HCT116 (cell line): ENCODE data around the gene CD74. TPM values are rescaled to one million over a fixed set of nuclear protein-coding genes. Genes with fewer than 3 reads are reported as not detected.

Experiments used
- ATAC-seq: fragments of 200-7000 bp; cut with Tn5 transposase; 2 replicates; pipeline ENCODE4 v1.9.1; 2020; ENCODE audit warnings: mild to moderate bottlenecking, moderate library complexity
- BruUV-seq: library from RNA; stranded (reverse); fragments of 400-500 nt; replicated peaks from 2 replicates; lab custom pipeline; 2021; lab: Mats Ljungman, UMichigan
- CTCF ChIA-PET: fragments of 300-600 bp; sonication (Branson Sonifier 250); formaldehyde crosslinking; loops from one replicate; lab custom pipeline; 2021; ENCODE audit warnings: antibody characterized with exemption; lab: Charles Lee
- POLR2A ChIA-PET: fragments of 300-600, 350-600 bp; sonication (Branson Sonifier 250); formaldehyde crosslinking; loops from one replicate; lab custom pipeline; 2021; ENCODE audit warnings: antibody characterized with exemption; lab: Charles Lee
- RAD21 ChIA-PET, 2 experiments: fragments of 300-600 bp; sonication (Branson Sonifier 250); formaldehyde crosslinking; loops; one replicate each; lab custom pipeline; 2023; ENCODE audit warnings: low total read pairs in 2 of 2; ENCODE audit not compliant: uncharacterized antibody in 2 of 2, unreplicated experiment in 2 of 2, low non-redundant PET in 1 of 2; lab: Charles Lee
- DNase-seq: peaks from one replicate; pipeline ENCODE4 v3.0.0-alpha.2; 2010; ENCODE audit warnings: low read depth, low spot score
- H2AFZ ChIP-seq: fragments of 200-600 bp; shearing (Covaris generic), sonication (generic); 2 replicates; pipeline ENCODE4 v1.6.1; 2017; ENCODE audit warnings: low read depth, mixed run types, mixed read lengths, antibody characterized with exemption, low read length; ENCODE audit not compliant: poor library complexity, severe bottlenecking
- H3K27ac ChIP-seq: 2 replicates; pipeline ENCODE4 v1.5.1; 2012; ENCODE audit warnings: low read depth, low read length
- H3K27me3 ChIP-seq: fragments of 200-600 bp; sonication (generic); 2 replicates; pipeline ENCODE4 v1.6.1; 2016; ENCODE audit warnings: mixed run types, low read length, mixed read lengths; ENCODE audit not compliant: insufficient read depth
- H3K36me3 ChIP-seq, 2 experiments: fragments of 200-500 bp in 1 of 2; fragments of 200-600 bp in 1 of 2; sonication (Bioruptor generic) in 1 of 2; sonication (generic) in 1 of 2; 2 replicates each; pipeline versions ENCODE4 v1.5.1 to v1.6.1; 2014 to 2016; ENCODE audit warnings: low read length in 2 of 2, inconsistent platforms in 1 of 2, mixed read lengths in 1 of 2, mixed run types in 1 of 2; ENCODE audit not compliant: insufficient read depth in 2 of 2, control insufficient read depth in 1 of 2
- H3K4me1 ChIP-seq, 2 experiments: fragments of 200-600 bp in 1 of 2; sonication (generic) in 1 of 2; 2 replicates each; pipeline versions ENCODE4 v1.5.1 to v1.6.1; 2012 to 2017; ENCODE audit warnings: low read length in 2 of 2, inconsistent platforms in 1 of 2, mild to moderate bottlenecking in 1 of 2, mixed read lengths in 1 of 2, mixed run types in 1 of 2, moderate library complexity in 1 of 2; ENCODE audit not compliant: insufficient read depth in 2 of 2, control insufficient read depth in 1 of 2
- H3K4me2 ChIP-seq: fragments of 200-600 bp; sonication (generic); 2 replicates; pipeline ENCODE4 v1.6.1; 2017; ENCODE audit warnings: mixed run types, low read length, mixed read lengths
- H3K4me3 ChIP-seq, 2 experiments: fragments of 200-600 bp in 1 of 2; sonication (generic) in 1 of 2; replicated peaks in 1 of 2; 2 replicates each; pipeline ENCODE4 v1.5.1; 2011 to 2016; ENCODE audit warnings: low read length in 2 of 2, control low read depth in 1 of 2, low read depth in 1 of 2, mild to moderate bottlenecking in 1 of 2, mixed read lengths in 1 of 2, mixed run types in 1 of 2
- H3K79me2 ChIP-seq: fragments of 200-600 bp; sonication (generic); 2 replicates; pipeline ENCODE4 v1.6.1; 2017; ENCODE audit warnings: mild to moderate bottlenecking, mixed run types, low read length, moderate library complexity, mixed read lengths; ENCODE audit not compliant: insufficient read depth
- H3K9ac ChIP-seq: fragments of 200-600 bp; sonication (generic); 2 replicates; pipeline ENCODE4 v1.6.1; 2016; ENCODE audit warnings: low read length, mixed read lengths
- H3K9me2 ChIP-seq: fragments of 200-600 bp; sonication (generic), shearing (Covaris generic); 2 replicates; pipeline ENCODE4 v1.6.1; 2017; ENCODE audit warnings: mixed run types, mild to moderate bottlenecking, moderate library complexity; ENCODE audit not compliant: insufficient read depth
- H3K9me3 ChIP-seq, 2 experiments: fragments of 200-500 bp in 1 of 2; fragments of 200-600 bp in 1 of 2; sonication (Bioruptor generic) in 1 of 2; sonication (generic) in 1 of 2; 2 replicates each; pipeline ENCODE4 v1.6.1; 2014 to 2017; ENCODE audit warnings: low read length in 2 of 2, mixed read lengths in 2 of 2, inconsistent platforms in 1 of 2, low read depth in 1 of 2, mild to moderate bottlenecking in 1 of 2, mixed run types in 1 of 2, moderate library complexity in 1 of 2; ENCODE audit not compliant: control insufficient read depth in 1 of 2, insufficient read depth in 1 of 2
- H4K20me1 ChIP-seq: fragments of 200-600 bp; sonication (generic), shearing (Covaris generic); 2 replicates; pipeline ENCODE4 v1.6.1; 2017; ENCODE audit warnings: mixed run types, mild to moderate bottlenecking, moderate library complexity; ENCODE audit not compliant: insufficient read depth
- CBX3 ChIP-seq: IDR thresholded peaks from 2 replicates; pipeline ENCODE4 v1.6.1; 2012; ENCODE audit warnings: low read depth
- CEBPB ChIP-seq: IDR thresholded peaks from 2 replicates; pipeline ENCODE4 v1.6.1; 2012; ENCODE audit warnings: low read depth
- ELF1 ChIP-seq: IDR thresholded peaks from 2 replicates; pipeline ENCODE4 v1.6.1; 2012; ENCODE audit warnings: low read depth, borderline replicate concordance
- EZH2 ChIP-seq: fragments of 200-600 bp; sonication (generic); IDR thresholded peaks from 2 replicates; pipeline ENCODE4 v1.6.1; 2017; ENCODE audit warnings: antibody characterized with exemption, mixed run types
- JUND ChIP-seq: IDR thresholded peaks from 2 replicates; pipeline ENCODE4 v1.6.1; 2012
- RAD21 ChIP-seq: IDR thresholded peaks from 2 replicates; pipeline ENCODE4 v1.6.1; 2012; ENCODE audit warnings: low read depth, mild to moderate bottlenecking
- SIN3A ChIP-seq: IDR thresholded peaks from 2 replicates; pipeline ENCODE4 v1.6.1; 2012; ENCODE audit warnings: low read depth
- SP1 ChIP-seq: IDR thresholded peaks from 2 replicates; pipeline ENCODE4 v1.6.1; 2012; ENCODE audit warnings: low read depth
- SRF ChIP-seq: IDR thresholded peaks from 2 replicates; pipeline ENCODE4 v1.6.1; 2012; ENCODE audit warnings: low read depth
- TCF7L2 ChIP-seq: IDR thresholded peaks from 2 replicates; pipeline ENCODE4 v1.7.0; 2011; ENCODE audit warnings: borderline replicate concordance, inconsistent platforms; ENCODE audit not compliant: insufficient read depth, insufficient read length; ENCODE audit errors: extremely low read depth
- ZFX ChIP-seq: fragments of 450-650 bp; IDR thresholded peaks from 2 replicates; pipeline ENCODE4 v1.6.1; 2017
- ZNF274 ChIP-seq: fragments of 200-500 bp; sonication (Bioruptor generic); IDR thresholded peaks from 2 replicates; pipeline ENCODE4 v1.6.1; 2014; ENCODE audit warnings: mild to moderate bottlenecking, low read depth, low read length, inconsistent platforms
- intact Hi-C: fragments of 100-400 bp; cut with micrococcal nuclease; formaldehyde crosslinking; loops from 2 replicates; pipeline ENCODE4 v1.10.0; 2022
- total RNA-seq: library from RNA; stranded (reverse); gene quantifications from one replicate; pipeline ENCODE4 v1.2.1, GENCODE V29; 2021; ENCODE audit not compliant: unreplicated experiment
- TF ChIP-seq, protein P1 (sequence below), 3 experiments: fragments of 200-600 bp in 1 of 3; sonication (generic) in 1 of 3; IDR thresholded peaks in 2 of 3; conservative IDR thresholded peaks in 1 of 3; 2 replicates each; pipeline ENCODE4 v1.5.1; 2012 to 2017; ENCODE audit warnings: low read depth in 2 of 3, low read length in 2 of 3, antibody characterized with exemption in 1 of 3, borderline replicate concordance in 1 of 3, control low read depth in 1 of 3, mild to moderate bottlenecking in 1 of 3, mixed read lengths in 1 of 3, mixed run types in 1 of 3, moderate library complexity in 1 of 3; ENCODE audit not compliant: insufficient read depth in 1 of 3
- TF ChIP-seq, protein P2 (sequence below): IDR thresholded peaks from 2 replicates; pipeline ENCODE4 v1.6.1; 2012
- TF ChIP-seq, protein P3 (sequence below): IDR thresholded peaks from 2 replicates; pipeline ENCODE4 v1.6.1; 2011; ENCODE audit warnings: mild to moderate bottlenecking, low read length, moderate library complexity; ENCODE audit not compliant: insufficient replicate concordance; ENCODE audit errors: extremely low read depth
- TF ChIP-seq, protein P4 (sequence below): IDR thresholded peaks from 2 replicates; pipeline ENCODE4 v1.6.1; 2012; ENCODE audit warnings: low read depth

The CD74 gene
- total RNA-seq, 1 experiment from 2014 or later: 8.9 TPM

DNA sequence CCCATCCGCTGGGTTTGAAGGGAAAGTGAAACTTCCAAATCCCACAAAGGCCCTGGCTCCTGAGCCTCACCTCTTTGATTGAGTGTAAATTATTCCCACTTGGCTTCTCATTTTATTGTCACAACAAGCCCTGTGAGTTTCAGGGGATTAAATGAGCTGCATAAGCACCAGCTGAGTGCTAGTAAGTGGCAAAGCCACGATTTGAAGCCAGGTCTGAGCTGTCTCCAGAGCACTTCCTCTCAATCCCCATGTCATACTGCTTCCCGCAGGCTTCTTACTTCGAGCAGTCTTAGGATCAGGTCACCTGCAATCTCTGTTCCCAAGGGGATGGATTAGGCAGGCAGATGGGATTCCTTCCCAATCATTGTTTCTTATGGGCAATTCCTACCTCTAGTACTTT, 18.9 kb upstream of the CD74 start:
- no peak overlapping the region for H3K9ac ChIP-seq
- no peaks in the 10 kb centered on the region for H4K20me1 ChIP-seq
- no peak for TF ChIP-seq SP1
- TF ChIP-seq, protein P1, sequence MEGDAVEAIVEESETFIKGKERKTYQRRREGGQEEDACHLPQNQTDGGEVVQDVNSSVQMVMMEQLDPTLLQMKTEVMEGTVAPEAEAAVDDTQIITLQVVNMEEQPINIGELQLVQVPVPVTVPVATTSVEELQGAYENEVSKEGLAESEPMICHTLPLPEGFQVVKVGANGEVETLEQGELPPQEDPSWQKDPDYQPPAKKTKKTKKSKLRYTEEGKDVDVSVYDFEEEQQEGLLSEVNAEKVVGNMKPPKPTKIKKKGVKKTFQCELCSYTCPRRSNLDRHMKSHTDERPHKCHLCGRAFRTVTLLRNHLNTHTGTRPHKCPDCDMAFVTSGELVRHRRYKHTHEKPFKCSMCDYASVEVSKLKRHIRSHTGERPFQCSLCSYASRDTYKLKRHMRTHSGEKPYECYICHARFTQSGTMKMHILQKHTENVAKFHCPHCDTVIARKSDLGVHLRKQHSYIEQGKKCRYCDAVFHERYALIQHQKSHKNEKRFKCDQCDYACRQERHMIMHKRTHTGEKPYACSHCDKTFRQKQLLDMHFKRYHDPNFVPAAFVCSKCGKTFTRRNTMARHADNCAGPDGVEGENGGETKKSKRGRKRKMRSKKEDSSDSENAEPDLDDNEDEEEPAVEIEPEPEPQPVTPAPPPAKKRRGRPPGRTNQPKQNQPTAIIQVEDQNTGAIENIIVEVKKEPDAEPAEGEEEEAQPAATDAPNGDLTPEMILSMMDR (IDR thresholded peaks at IDR 0.05 in 2 of 3, conservative IDR thresholded peaks at IDR 0.05 in 1 of 3; ENCODE audit: borderline replicate concordance in 1 of 3, insufficient read depth in 1 of 3, low read depth in 2 of 3, low read length in 2 of 3): no peak
- no peak for TF ChIP-seq CEBPB
- no peak for TF ChIP-seq ZFX
- no peak for TF ChIP-seq CBX3
- no peak for TF ChIP-seq ZNF274
- TF ChIP-seq, protein P2, sequence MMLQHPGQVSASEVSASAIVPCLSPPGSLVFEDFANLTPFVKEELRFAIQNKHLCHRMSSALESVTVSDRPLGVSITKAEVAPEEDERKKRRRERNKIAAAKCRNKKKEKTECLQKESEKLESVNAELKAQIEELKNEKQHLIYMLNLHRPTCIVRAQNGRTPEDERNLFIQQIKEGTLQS: no peak
- TF ChIP-seq, protein P3, sequence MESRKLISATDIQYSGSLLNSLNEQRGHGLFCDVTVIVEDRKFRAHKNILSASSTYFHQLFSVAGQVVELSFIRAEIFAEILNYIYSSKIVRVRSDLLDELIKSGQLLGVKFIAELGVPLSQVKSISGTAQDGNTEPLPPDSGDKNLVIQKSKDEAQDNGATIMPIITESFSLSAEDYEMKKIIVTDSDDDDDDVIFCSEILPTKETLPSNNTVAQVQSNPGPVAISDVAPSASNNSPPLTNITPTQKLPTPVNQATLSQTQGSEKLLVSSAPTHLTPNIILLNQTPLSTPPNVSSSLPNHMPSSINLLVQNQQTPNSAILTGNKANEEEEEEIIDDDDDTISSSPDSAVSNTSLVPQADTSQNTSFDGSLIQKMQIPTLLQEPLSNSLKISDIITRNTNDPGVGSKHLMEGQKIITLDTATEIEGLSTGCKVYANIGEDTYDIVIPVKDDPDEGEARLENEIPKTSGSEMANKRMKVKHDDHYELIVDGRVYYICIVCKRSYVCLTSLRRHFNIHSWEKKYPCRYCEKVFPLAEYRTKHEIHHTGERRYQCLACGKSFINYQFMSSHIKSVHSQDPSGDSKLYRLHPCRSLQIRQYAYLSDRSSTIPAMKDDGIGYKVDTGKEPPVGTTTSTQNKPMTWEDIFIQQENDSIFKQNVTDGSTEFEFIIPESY: no peak
- TF ChIP-seq RAD21: no peak
- TF ChIP-seq TCF7L2: no peak
- no peak for TF ChIP-seq EZH2
- TF ChIP-seq, protein P4, sequence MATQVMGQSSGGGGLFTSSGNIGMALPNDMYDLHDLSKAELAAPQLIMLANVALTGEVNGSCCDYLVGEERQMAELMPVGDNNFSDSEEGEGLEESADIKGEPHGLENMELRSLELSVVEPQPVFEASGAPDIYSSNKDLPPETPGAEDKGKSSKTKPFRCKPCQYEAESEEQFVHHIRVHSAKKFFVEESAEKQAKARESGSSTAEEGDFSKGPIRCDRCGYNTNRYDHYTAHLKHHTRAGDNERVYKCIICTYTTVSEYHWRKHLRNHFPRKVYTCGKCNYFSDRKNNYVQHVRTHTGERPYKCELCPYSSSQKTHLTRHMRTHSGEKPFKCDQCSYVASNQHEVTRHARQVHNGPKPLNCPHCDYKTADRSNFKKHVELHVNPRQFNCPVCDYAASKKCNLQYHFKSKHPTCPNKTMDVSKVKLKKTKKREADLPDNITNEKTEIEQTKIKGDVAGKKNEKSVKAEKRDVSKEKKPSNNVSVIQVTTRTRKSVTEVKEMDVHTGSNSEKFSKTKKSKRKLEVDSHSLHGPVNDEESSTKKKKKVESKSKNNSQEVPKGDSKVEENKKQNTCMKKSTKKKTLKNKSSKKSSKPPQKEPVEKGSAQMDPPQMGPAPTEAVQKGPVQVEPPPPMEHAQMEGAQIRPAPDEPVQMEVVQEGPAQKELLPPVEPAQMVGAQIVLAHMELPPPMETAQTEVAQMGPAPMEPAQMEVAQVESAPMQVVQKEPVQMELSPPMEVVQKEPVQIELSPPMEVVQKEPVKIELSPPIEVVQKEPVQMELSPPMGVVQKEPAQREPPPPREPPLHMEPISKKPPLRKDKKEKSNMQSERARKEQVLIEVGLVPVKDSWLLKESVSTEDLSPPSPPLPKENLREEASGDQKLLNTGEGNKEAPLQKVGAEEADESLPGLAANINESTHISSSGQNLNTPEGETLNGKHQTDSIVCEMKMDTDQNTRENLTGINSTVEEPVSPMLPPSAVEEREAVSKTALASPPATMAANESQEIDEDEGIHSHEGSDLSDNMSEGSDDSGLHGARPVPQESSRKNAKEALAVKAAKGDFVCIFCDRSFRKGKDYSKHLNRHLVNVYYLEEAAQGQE: no peak
- no peak for TF ChIP-seq SIN3A
- no peak for TF ChIP-seq JUND
- no peak for TF ChIP-seq SRF
- no peak for TF ChIP-seq ELF1
- intact Hi-C loops: loop anchor here (5.0 kb wide), 1 partner anchor 529 kb away; no protein-coding TSS in a partner anchor
- no peak overlapping the region for H3K27ac ChIP-seq
- H3K9me2 ChIP-seq: no peaks in the 10 kb centered on the region
- no peaks in the 10 kb centered on the region for H3K79me2 ChIP-seq
- no peak overlapping the region for H2AFZ ChIP-seq
- ChIA-PET POLR2A (no interaction called here), RAD21 (no interaction called here), CTCF (no interaction called here)
- ATAC-seq (no peak), DNase-seq (no peak)
- no peaks in the 10 kb centered on the region for H3K36me3 ChIP-seq
- no peak overlapping the region for H3K4me2 ChIP-seq
- H3K9me3 ChIP-seq: no peaks in the 10 kb centered on the region
- H3K4me3 ChIP-seq: no peak overlapping the region
- H3K27me3 ChIP-seq: no peaks in the 10 kb centered on the region
- peaks cover 7 to 9% of the 10 kb centered on the region in 2 experiments; a peak in 3 of 4 replicates for H3K4me1 ChIP-seq
- BruUV-seq: no TSS peak
